DND-41 (cell line): ENCODE measurements around the gene CSRNP3.

Experiments used
- CTCF ChIP-seq: IDR thresholded peaks from 2 replicates; pipeline ENCODE4 v1.5.1; 2012; ENCODE audit warnings: borderline replicate concordance, low read length, moderate library complexity, mild to moderate bottlenecking; ENCODE audit not compliant: poor library complexity, severe bottlenecking; ENCODE audit errors: extremely low read depth
- EZH2 ChIP-seq: IDR thresholded peaks from 3 replicates; pipeline ENCODE4 v1.6.1; 2012; ENCODE audit warnings: borderline replicate concordance, low read depth, mild to moderate bottlenecking, moderate library complexity, low read length, inconsistent platforms; ENCODE audit not compliant: severe bottlenecking

- TF ChIP-seq CTCF (no peak), EZH2 (no peak)
Measured at GRCh38 chr2:165466386-165466785, 3.1 kb upstream of the CSRNP3 start.
